GM18517 (cell line): ENCODE results near the gene MAML3.

Source experiments
- ATAC-seq: cut with Tn5 transposase; IDR thresholded peaks from one replicate; pipeline ENCODE4 v1.9.1; 2021; ENCODE audit warnings: mild to moderate bottlenecking, moderate library complexity; ENCODE audit not compliant: unreplicated experiment

Gene MAML3

GRCh38 chr4:139934708-139935195 is 219.2 kb downstream of the MAML3 start:
- ATAC-seq = no peak

- ATAC-seq = no peak
Observed at GRCh38 chr4:139934057-139934707, 219.8 kb downstream of the MAML3 start.

- ATAC-seq = no peak
Observed at GRCh38 chr4:139933541-139933940, 220.4 kb downstream of the MAML3 start.

GRCh38 chr4:139933104-139933503 is 220.9 kb downstream of the MAML3 start:
- ATAC-seq = no peak

GRCh38 chr4:139924782-139925181 is 229.2 kb downstream of the MAML3 start:
- ATAC-seq = no peak

- ATAC-seq = no peak
Observed at GRCh38 chr4:139922406-139923024, 231.5 kb downstream of the MAML3 start.

- ATAC-seq = no peak
Observed at GRCh38 chr4:139921429-139922184, 232.4 kb downstream of the MAML3 start.

- ATAC-seq = no peak
Observed at GRCh38 chr4:139920486-139921002, 233.4 kb downstream of the MAML3 start.

- ATAC-seq = no peak
Observed at GRCh38 chr4:139919521-139919920, 234.5 kb downstream of the MAML3 start.

GRCh38 chr4:139919004-139919403 is 235.0 kb downstream of the MAML3 start:
- ATAC-seq = no peak

GRCh38 chr4:139918591-139918990 is 235.4 kb downstream of the MAML3 start:
- ATAC-seq = no peak

GRCh38 chr4:139917896-139918295 is 236.1 kb downstream of the MAML3 start:
- ATAC-seq = no peak

GRCh38 chr4:139916041-139916440 is 237.9 kb downstream of the MAML3 start:
- ATAC-seq = no peak

GRCh38 chr4:139915037-139915436 is 238.9 kb downstream of the MAML3 start:
- ATAC-seq = no peak

- no peak for ATAC-seq
Observed at GRCh38 chr4:139913995-139914598, 239.9 kb downstream of the MAML3 start.

- no peak for ATAC-seq
Observed at GRCh38 chr4:139913398-139913990, 240.5 kb downstream of the MAML3 start.

GRCh38 chr4:139912445-139912844 is 241.5 kb downstream of the MAML3 start:
- no peak for ATAC-seq

GRCh38 chr4:139910106-139910505 is 243.9 kb downstream of the MAML3 start:
- ATAC-seq = no peak

- no peak for ATAC-seq
Observed at GRCh38 chr4:139908636-139909437, 245.1 kb downstream of the MAML3 start.
